ENCODE data around the gene TRPC5OS.

The TRPC5OS gene

GRCh38 chrX:111875881-111876280, at the start of gene TRPC5OS:
Gene TRPC5OS (plus strand): TSS chrX:111876181. CDS start chrX:111901850, 25,669 bp downstream.
- no peaks in the 10 kb centered on the region for H3K9me3 ChIP-seq (ENCODE audit: control insufficient read depth, insufficient read depth, low read length)

DNA sequence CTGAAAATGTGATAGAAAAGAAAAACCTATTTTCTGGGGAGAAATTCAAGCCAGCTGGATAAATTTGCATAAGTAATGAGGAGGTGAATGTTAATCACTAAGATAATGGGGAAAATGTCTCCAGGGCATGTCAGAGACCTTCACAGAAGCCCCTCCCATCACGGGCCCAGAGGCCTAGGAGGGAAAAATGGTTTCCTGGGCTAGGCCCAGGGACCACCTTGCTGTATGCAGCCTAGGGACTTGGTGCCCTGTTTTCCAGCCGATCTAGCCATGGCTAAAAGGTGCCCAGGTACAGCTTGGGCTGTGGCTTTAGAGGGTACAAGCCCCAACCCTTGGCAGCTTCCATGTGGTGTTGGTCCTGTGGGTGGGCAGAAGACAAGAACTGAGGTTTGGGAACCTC, 46.6 kb upstream of the TRPC5OS start:
- no peak overlapping the region for H3K9ac ChIP-seq (ENCODE audit: low read depth, low read length)
- no peaks in the 10 kb centered on the region for H3K4me1 ChIP-seq (ENCODE audit: control insufficient read depth, insufficient read depth, low read length)
- H3K36me3 ChIP-seq (ENCODE audit: control insufficient read depth, insufficient read depth, low read length), result no peaks in the 10 kb centered on the region
- no peak overlapping the region for H3K4me3 ChIP-seq (ENCODE audit: low read depth, low read length)
- H3K9me3 ChIP-seq (ENCODE audit: control insufficient read depth, insufficient read depth, low read length), result no peaks in the 10 kb centered on the region
- H3K27me3 ChIP-seq (ENCODE audit: control insufficient read depth, insufficient read depth, low read length), result no peaks in the 10 kb centered on the region

More at GRCh38 chrX:111875881-111876280, at the start of gene TRPC5OS:
- no peaks in the 10 kb centered on the region for H3K4me1 ChIP-seq (ENCODE audit: control insufficient read depth, insufficient read depth, low read length)
- H3K27me3 ChIP-seq (ENCODE audit: control insufficient read depth, insufficient read depth, low read length), result no peaks in the 10 kb centered on the region
- H3K4me3 ChIP-seq (ENCODE audit: low read depth, low read length), result no peak within 1 kb of the TSS
- H3K36me3 ChIP-seq (ENCODE audit: control insufficient read depth, insufficient read depth, low read length), result no peaks in the 10 kb centered on the region
- no peak within 1 kb of the TSS for H3K9ac ChIP-seq (ENCODE audit: low read depth, low read length)

DNA sequence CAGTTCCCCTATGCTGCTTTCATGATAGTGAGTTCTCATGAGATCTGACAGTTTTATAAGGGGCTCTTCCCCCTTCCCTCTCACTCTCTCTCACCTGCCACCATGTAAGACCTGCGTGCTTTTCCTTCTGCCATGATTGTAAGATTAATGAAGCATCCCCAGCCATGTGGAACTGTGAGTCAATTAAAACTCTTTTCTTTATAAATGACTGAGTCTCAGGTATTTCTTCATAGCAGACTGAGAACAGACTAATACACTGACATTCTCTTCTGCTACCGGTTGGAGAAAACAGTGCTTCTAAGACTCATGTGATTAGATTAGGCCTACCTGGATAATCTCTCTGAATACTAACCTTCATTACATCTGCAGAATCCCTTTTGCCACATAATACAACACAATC, 45.4 kb upstream of the TRPC5OS start:
- H3K9me3 ChIP-seq (ENCODE audit: control insufficient read depth, insufficient read depth, low read length), result no peaks in the 10 kb centered on the region
- H3K27me3 ChIP-seq (ENCODE audit: control insufficient read depth, insufficient read depth, low read length), result no peaks in the 10 kb centered on the region
- no peaks in the 10 kb centered on the region for H3K36me3 ChIP-seq (ENCODE audit: control insufficient read depth, insufficient read depth, low read length)
- H3K9ac ChIP-seq (ENCODE audit: low read depth, low read length), result no peak overlapping the region
- no peak overlapping the region for H3K4me3 ChIP-seq (ENCODE audit: low read depth, low read length)
- H3K4me1 ChIP-seq (ENCODE audit: control insufficient read depth, insufficient read depth, low read length), result no peaks in the 10 kb centered on the region

- Histone ChIP-seq H3K9ac (ENCODE audit: low read depth, low read length) (no peak overlapping the region), H3K27me3 (ENCODE audit: control insufficient read depth, insufficient read depth, low read length) (no peaks in the 10 kb centered on the region)
Observed at GRCh38 chrX:111831343-111831742, 44.6 kb upstream of the TRPC5OS start.

DNA sequence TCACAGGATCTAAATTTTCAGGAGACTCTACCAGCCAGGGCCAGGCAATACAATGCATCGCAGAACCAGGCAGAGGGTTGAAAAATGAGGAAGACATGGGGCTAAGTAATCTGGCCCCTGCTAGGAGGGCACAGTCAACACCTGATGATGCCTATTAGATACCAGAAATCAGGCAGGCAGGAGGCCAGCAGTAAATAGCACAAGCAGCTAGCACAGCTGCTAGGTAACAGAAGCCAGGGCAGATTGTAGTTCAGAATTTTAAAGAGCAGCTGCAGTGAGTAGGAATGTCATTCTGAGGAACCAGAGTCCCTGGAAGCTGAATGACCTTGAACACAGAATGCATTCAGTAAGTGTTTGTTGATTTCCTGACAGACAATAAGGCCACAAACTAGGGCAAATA, 38.8 kb upstream of the TRPC5OS start:
- H3K9ac ChIP-seq (ENCODE audit: low read depth, low read length), result no peak overlapping the region
- H3K27me3 ChIP-seq (ENCODE audit: control insufficient read depth, insufficient read depth, low read length), result no peaks in the 10 kb centered on the region

More at GRCh38 chrX:111831343-111831742, 44.6 kb upstream of the TRPC5OS start:
- no peaks in the 10 kb centered on the region for H3K9me3 ChIP-seq (ENCODE audit: control insufficient read depth, insufficient read depth, low read length)
- no peaks in the 10 kb centered on the region for H3K4me1 ChIP-seq (ENCODE audit: control insufficient read depth, insufficient read depth, low read length)
- no peaks in the 10 kb centered on the region for H3K36me3 ChIP-seq (ENCODE audit: control insufficient read depth, insufficient read depth, low read length)
- no peak overlapping the region for H3K4me3 ChIP-seq (ENCODE audit: low read depth, low read length)

GRCh38 chrX:111847491-111848133, 28.4 kb upstream of the TRPC5OS start:
- Histone ChIP-seq H3K27me3 (ENCODE audit: control insufficient read depth, insufficient read depth, low read length) (no peaks in the 10 kb centered on the region), H3K4me1 (ENCODE audit: control insufficient read depth, insufficient read depth, low read length) (no peaks in the 10 kb centered on the region), H3K4me3 (ENCODE audit: low read depth, low read length) (no peak overlapping the region), H3K9ac (ENCODE audit: low read depth, low read length) (no peak overlapping the region), H3K36me3 (ENCODE audit: control insufficient read depth, insufficient read depth, low read length) (no peaks in the 10 kb centered on the region), H3K9me3 (ENCODE audit: control insufficient read depth, insufficient read depth, low read length) (no peaks in the 10 kb centered on the region)

More for the DNA sequence above, 38.8 kb upstream of the TRPC5OS start:
- Histone ChIP-seq H3K9me3 (ENCODE audit: control insufficient read depth, insufficient read depth, low read length) (no peaks in the 10 kb centered on the region), H3K36me3 (ENCODE audit: control insufficient read depth, insufficient read depth, low read length) (no peaks in the 10 kb centered on the region), H3K4me3 (ENCODE audit: low read depth, low read length) (no peak overlapping the region), H3K4me1 (ENCODE audit: control insufficient read depth, insufficient read depth, low read length) (no peaks in the 10 kb centered on the region)

DNA sequence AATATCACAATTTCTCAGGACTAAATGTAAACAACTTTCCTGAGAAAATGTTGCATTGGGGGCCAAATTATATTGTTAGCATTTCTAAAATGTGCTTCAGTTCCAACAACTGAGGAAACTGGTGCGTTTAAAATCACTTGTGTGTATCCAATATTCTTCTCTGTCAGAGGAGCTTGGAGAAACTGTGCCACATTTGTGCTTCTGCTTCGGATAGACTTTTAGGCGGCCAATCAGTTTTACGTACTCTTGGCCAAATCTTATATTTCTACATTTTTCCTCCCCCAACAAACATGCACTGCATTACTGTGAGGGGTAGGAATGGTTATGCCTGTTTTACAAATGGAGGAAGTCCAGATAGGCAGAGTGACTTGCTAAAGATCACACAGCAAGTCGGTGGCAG, 27.4 kb upstream of the TRPC5OS start:
- no peaks in the 10 kb centered on the region for H3K27me3 ChIP-seq (ENCODE audit: control insufficient read depth, insufficient read depth, low read length)
- H3K9me3 ChIP-seq (ENCODE audit: control insufficient read depth, insufficient read depth, low read length), result no peaks in the 10 kb centered on the region
- H3K36me3 ChIP-seq (ENCODE audit: control insufficient read depth, insufficient read depth, low read length), result no peaks in the 10 kb centered on the region
- no peak overlapping the region for H3K4me3 ChIP-seq (ENCODE audit: low read depth, low read length)
- H3K9ac ChIP-seq (ENCODE audit: low read depth, low read length), result no peak overlapping the region
- H3K4me1 ChIP-seq (ENCODE audit: control insufficient read depth, insufficient read depth, low read length), result no peaks in the 10 kb centered on the region

DNA sequence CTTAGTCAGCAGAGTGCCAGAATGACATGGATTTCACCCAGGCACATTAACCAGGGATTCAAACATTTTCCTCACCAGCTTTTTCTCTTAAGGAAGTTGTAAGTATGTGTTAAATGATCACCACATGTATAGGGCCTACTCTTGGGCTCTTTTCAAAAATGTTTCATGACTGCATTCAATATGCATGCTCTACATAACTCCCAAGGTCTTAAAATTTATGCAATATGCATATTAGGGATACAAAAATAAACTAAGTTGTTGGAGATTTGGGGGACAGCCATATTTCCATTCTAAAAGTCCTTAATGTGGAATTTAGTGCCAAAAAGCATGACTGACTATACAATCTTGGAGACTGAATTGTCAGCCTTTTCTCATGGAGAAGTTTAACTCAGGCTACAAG, 25.0 kb upstream of the TRPC5OS start:
- H3K9me3 ChIP-seq (ENCODE audit: control insufficient read depth, insufficient read depth, low read length), result no peaks in the 10 kb centered on the region
- H3K9ac ChIP-seq (ENCODE audit: low read depth, low read length), result no peak overlapping the region
- no peaks in the 10 kb centered on the region for H3K4me1 ChIP-seq (ENCODE audit: control insufficient read depth, insufficient read depth, low read length)
- no peak overlapping the region for H3K4me3 ChIP-seq (ENCODE audit: low read depth, low read length)
- H3K27me3 ChIP-seq (ENCODE audit: control insufficient read depth, insufficient read depth, low read length), result no peaks in the 10 kb centered on the region
- H3K36me3 ChIP-seq (ENCODE audit: control insufficient read depth, insufficient read depth, low read length), result no peaks in the 10 kb centered on the region

DNA sequence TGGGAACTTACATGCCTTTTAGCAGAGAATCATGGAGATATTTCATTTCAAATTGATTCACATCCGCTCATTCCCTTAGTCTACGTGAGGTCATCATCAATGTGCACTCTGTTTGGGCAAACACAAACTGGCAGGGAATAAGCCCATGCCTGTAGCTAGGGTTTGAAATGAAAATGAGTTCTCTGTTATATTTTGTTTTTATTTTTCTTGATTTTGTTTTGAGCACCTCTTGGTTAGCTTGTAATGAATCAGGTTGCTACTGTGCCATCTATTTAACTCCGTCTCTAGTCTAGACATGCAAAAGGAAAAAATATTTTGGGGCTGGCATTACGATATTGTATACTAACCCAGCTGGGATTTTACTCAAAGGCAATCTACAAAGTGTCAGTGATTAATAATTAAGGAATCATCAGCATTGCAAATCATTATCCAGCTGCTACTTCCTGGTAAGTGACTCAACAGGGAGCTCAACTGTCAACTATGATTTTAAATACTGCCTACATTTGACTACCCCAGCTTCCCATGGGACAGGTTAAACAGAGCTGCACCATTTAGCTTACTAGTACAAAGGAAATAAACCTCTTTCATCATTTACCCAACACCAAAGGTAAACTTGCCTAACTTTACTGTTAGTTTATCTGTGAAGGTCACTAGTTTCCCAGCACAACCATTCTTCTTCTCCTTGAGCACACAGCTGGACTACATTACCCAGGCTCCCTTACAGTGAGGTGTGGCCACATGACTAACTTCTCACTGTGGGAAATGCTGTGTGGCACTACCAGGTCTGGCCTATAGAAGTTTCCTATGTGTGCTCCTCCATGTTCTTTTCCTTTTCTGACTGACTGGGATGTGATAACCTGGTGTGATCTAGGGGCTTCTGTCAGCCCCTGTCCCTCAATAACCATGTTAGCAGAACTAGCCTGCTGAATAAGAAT, 21.2 kb upstream of the TRPC5OS start:
- no peaks in the 10 kb centered on the region for H3K36me3 ChIP-seq (ENCODE audit: control insufficient read depth, insufficient read depth, low read length)
- no peaks in the 10 kb centered on the region for H3K27me3 ChIP-seq (ENCODE audit: control insufficient read depth, insufficient read depth, low read length)
- no peaks in the 10 kb centered on the region for H3K9me3 ChIP-seq (ENCODE audit: control insufficient read depth, insufficient read depth, low read length)
- H3K9ac ChIP-seq (ENCODE audit: low read depth, low read length), result no peak overlapping the region
- no peaks in the 10 kb centered on the region for H3K4me1 ChIP-seq (ENCODE audit: control insufficient read depth, insufficient read depth, low read length)
- no peak overlapping the region for H3K4me3 ChIP-seq (ENCODE audit: low read depth, low read length)

- Histone ChIP-seq H3K9ac (ENCODE audit: low read depth, low read length) (no peak overlapping the region), H3K4me3 (ENCODE audit: low read depth, low read length) (no peak overlapping the region), H3K9me3 (ENCODE audit: control insufficient read depth, insufficient read depth, low read length) (no peaks in the 10 kb centered on the region), H3K4me1 (ENCODE audit: control insufficient read depth, insufficient read depth, low read length) (no peaks in the 10 kb centered on the region), H3K27me3 (ENCODE audit: control insufficient read depth, insufficient read depth, low read length) (no peaks in the 10 kb centered on the region), H3K36me3 (ENCODE audit: control insufficient read depth, insufficient read depth, low read length) (no peaks in the 10 kb centered on the region)
Observed at GRCh38 chrX:111857534-111858060, 18.4 kb upstream of the TRPC5OS start.

DNA sequence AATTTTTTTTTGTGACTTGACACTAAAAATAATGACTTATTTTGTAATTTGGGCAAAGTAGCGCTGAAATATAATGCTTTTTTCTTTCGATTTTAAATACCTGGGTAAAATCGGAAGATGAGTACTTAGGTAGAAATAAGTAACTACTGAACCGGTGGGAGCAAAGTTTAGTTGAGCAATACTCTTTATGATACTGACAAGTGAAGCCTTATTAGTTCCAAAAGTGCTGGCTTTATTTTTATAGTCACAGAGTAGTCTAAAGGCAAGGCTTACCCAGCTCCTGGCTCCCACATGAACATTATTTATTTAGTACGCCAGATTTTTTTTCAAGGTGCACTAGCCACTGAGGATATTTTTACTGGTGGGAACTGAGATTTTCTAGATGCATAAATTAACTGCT, 14.4 kb upstream of the TRPC5OS start:
- H3K9ac ChIP-seq (ENCODE audit: low read depth, low read length), result no peak overlapping the region
- H3K36me3 ChIP-seq (ENCODE audit: control insufficient read depth, insufficient read depth, low read length), result no peaks in the 10 kb centered on the region
- no peaks in the 10 kb centered on the region for H3K27me3 ChIP-seq (ENCODE audit: control insufficient read depth, insufficient read depth, low read length)
- no peaks in the 10 kb centered on the region for H3K4me1 ChIP-seq (ENCODE audit: control insufficient read depth, insufficient read depth, low read length)
- no peak overlapping the region for H3K4me3 ChIP-seq (ENCODE audit: low read depth, low read length)
- no peaks in the 10 kb centered on the region for H3K9me3 ChIP-seq (ENCODE audit: control insufficient read depth, insufficient read depth, low read length)

DNA sequence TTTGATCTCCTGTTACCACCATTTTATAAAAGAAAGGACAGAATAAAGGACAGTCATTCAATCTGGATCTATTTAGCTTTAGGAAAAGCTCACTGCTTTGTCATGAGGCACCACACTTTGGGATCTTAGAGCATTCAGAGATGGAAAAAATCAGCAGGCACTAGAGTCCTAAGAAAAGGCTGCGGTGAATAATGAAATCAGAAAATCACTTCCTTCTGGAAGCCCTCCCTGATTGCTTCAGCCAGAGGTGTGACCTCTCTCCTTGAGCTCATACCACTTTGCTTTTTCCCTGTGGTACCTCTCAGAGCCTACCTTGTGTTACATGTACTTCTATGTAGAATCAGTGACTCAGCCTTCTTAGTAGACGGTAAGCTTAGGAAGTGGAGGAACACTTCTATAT, 8.7 kb upstream of the TRPC5OS start:
- Histone ChIP-seq H3K27me3 (ENCODE audit: control insufficient read depth, insufficient read depth, low read length) (no peaks in the 10 kb centered on the region), H3K4me1 (ENCODE audit: control insufficient read depth, insufficient read depth, low read length) (peaks cover 11% of the 10 kb centered on the region), H3K9ac (ENCODE audit: low read depth, low read length) (no peak overlapping the region), H3K36me3 (ENCODE audit: control insufficient read depth, insufficient read depth, low read length) (no peaks in the 10 kb centered on the region), H3K9me3 (ENCODE audit: control insufficient read depth, insufficient read depth, low read length) (no peaks in the 10 kb centered on the region), H3K4me3 (ENCODE audit: low read depth, low read length) (no peak overlapping the region)

All from iPS-15b (cell line).